Iris pigment epithelial cell (primary cell): ENCODE results near the gene CRY1.
"Not testable (repeated sequence)": the region's sequence is repeated elsewhere in the genome, so short reads cannot be mapped to it uniquely, and the experiment has no call there.

Source experiments
- DNase-seq: peaks from one replicate; pipeline ENCODE4 v3.0.0-alpha.2; 2011; ENCODE audit warnings: low read depth

CRY1 gene

GRCh38 chr12:107108366-107108765, 15.0 kb upstream of the CRY1 start:
- not testable (repeated sequence) for DNase-seq

- DNase-seq, result no peak
Observed at GRCh38 chr12:107107381-107107780, 14.0 kb upstream of the CRY1 start.

GRCh38 chr12:107106241-107107025, 13.1 kb upstream of the CRY1 start:
- DNase-seq, result no peak

GRCh38 chr12:107105410-107105703, 12.0 kb upstream of the CRY1 start:
- DNase-seq, result no peak

- no peak for DNase-seq
Observed at GRCh38 chr12:107103516-107103915, 10.2 kb upstream of the CRY1 start.

GRCh38 chr12:107103097-107103496, 9.7 kb upstream of the CRY1 start:
- no peak for DNase-seq

- no peak for DNase-seq
Observed at GRCh38 chr12:107102294-107102693, 8.9 kb upstream of the CRY1 start.

GRCh38 chr12:107101651-107102050, 8.3 kb upstream of the CRY1 start:
- DNase-seq, result no peak

- DNase-seq, result no peak
Observed at GRCh38 chr12:107099917-107100316, 6.6 kb upstream of the CRY1 start.

GRCh38 chr12:107096571-107096970, 3.2 kb upstream of the CRY1 start:
- no peak for DNase-seq

- no peak for DNase-seq
Observed at GRCh38 chr12:107094183-107094448, 767 bp upstream of the CRY1 start.

- peak; percentile 50 for DNase-seq
Observed at GRCh38 chr12:107092669-107093416, 506 bp downstream of the CRY1 start.

GRCh38 chr12:107091989-107092641, 1.2 kb downstream of the CRY1 start:
- DNase-seq, result peak; percentile 96

- peak; percentile 75 for DNase-seq
Observed at GRCh38 chr12:107091381-107091780, 2.0 kb downstream of the CRY1 start.

GRCh38 chr12:107090711-107091110, 2.6 kb downstream of the CRY1 start:
- no peak for DNase-seq

- DNase-seq, result no peak
Observed at GRCh38 chr12:107088912-107089311, 4.4 kb downstream of the CRY1 start.

- no peak for DNase-seq
Observed at GRCh38 chr12:107086314-107086713, 7.0 kb downstream of the CRY1 start.

- no peak for DNase-seq
Observed at GRCh38 chr12:107081778-107082177, 11.6 kb downstream of the CRY1 start.

GRCh38 chr12:107080299-107080698, 13.1 kb downstream of the CRY1 start:
- no peak for DNase-seq

GRCh38 chr12:107079172-107080011, 14.0 kb downstream of the CRY1 start:
- peak; percentile 61 for DNase-seq

- DNase-seq, result not testable (repeated sequence)
Observed at GRCh38 chr12:107073266-107073665, 20.1 kb downstream of the CRY1 start.

- no peak for DNase-seq
Observed at GRCh38 chr12:107066691-107067090, 26.7 kb downstream of the CRY1 start.
